SK-N-SH (cell line): ENCODE measurements around the gene KCNC3. TPM values are rescaled to one million over a fixed set of nuclear protein-coding genes. Genes with fewer than 3 reads are reported as not detected.

Experiments
- CTCF ChIA-PET: fragments of 300-600, 350-600 bp; formaldehyde crosslinking; extraction: SDS; loops from one replicate; lab custom pipeline; 2021; lab: Yijun Ruan, JAX
- POLR2A ChIA-PET: fragments of 350-600 bp; sonication (Branson Sonifier 250); formaldehyde crosslinking; extraction: SDS; loops from one replicate; lab custom pipeline; 2020; ENCODE audit warnings: antibody characterized with exemption, inconsistent platforms; lab: Yijun Ruan, JAX
- DNase-seq: peaks from one replicate; pipeline ENCODE4 v3.0.0; 2012
- H2AFZ ChIP-seq: fragments of 200-600 bp; sonication (generic); 2 replicates; pipeline ENCODE4 v1.8.1; 2016; ENCODE audit warnings: antibody characterized with exemption, mild to moderate bottlenecking, low read depth
- H3F3A ChIP-seq: fragments of 200-600 bp; sonication (generic); replicated peaks from 2 replicates; pipeline ENCODE3; 2016; ENCODE audit warnings: antibody characterized with exemption, mild to moderate bottlenecking; ENCODE audit not compliant: insufficient read depth
- H3K27ac ChIP-seq, 2 experiments: fragments of 200-500 bp in 1 of 2; fragments of 200-600 bp in 1 of 2; sonication (Bioruptor generic) in 1 of 2; sonication (generic), shearing (Covaris generic) in 1 of 2; 2 replicates each; pipeline versions ENCODE4 v1.5.1 to v1.6.1; 2014 to 2016; ENCODE audit warnings: low read depth in 2 of 2, inconsistent platforms in 1 of 2, low read length in 1 of 2, mild to moderate bottlenecking in 1 of 2, mixed read lengths in 1 of 2
- H3K27me3 ChIP-seq: fragments of 200-600 bp; sonication (generic), shearing (Covaris generic); 2 replicates; pipeline ENCODE4 v1.6.1; 2016; ENCODE audit warnings: mixed run types; ENCODE audit not compliant: insufficient read depth
- H3K36me3 ChIP-seq, 2 experiments: fragments of 200-500 bp in 1 of 2; fragments of 200-600 bp in 1 of 2; sonication (Bioruptor generic) in 1 of 2; sonication (generic) in 1 of 2; replicated peaks in 1 of 2; 2 replicates each; pipeline versions ENCODE3 to v1.5.1; 2014 to 2016; ENCODE audit warnings: low read length in 1 of 2, mild to moderate bottlenecking in 1 of 2; ENCODE audit not compliant: insufficient read depth in 2 of 2, control insufficient read depth in 1 of 2
- H3K4me1 ChIP-seq, 2 experiments: fragments of 200-500 bp in 1 of 2; fragments of 200-600 bp in 1 of 2; sonication (Bioruptor generic) in 1 of 2; sonication (generic), shearing (Covaris generic) in 1 of 2; 2 replicates each; pipeline versions ENCODE4 v1.5.1 to v1.6.1; 2014 to 2016; ENCODE audit warnings: low read depth in 1 of 2, low read length in 1 of 2, mixed run types in 1 of 2; ENCODE audit not compliant: insufficient read depth in 2 of 2, control insufficient read depth in 1 of 2
- H3K4me2 ChIP-seq: fragments of 200-600 bp; sonication (generic), shearing (Covaris generic); 2 replicates; pipeline ENCODE4 v1.6.1; 2017; ENCODE audit warnings: mixed run types
- H3K4me3 ChIP-seq, 2 experiments: fragments of 200-500 bp in 1 of 2; fragments of 200-600 bp in 1 of 2; sonication (Bioruptor generic) in 1 of 2; sonication (generic), shearing (Covaris generic) in 1 of 2; 2 replicates each; pipeline versions ENCODE4 v1.5.1 to v1.8.1; 2014 to 2016; ENCODE audit warnings: low read depth in 2 of 2, inconsistent platforms in 1 of 2, low read length in 1 of 2, mild to moderate bottlenecking in 1 of 2, mixed read lengths in 1 of 2, moderate library complexity in 1 of 2
- H3K79me2 ChIP-seq: fragments of 200-600 bp; sonication (generic); 2 replicates; pipeline ENCODE4 v1.8.1; 2017; ENCODE audit warnings: mild to moderate bottlenecking; ENCODE audit not compliant: insufficient read depth
- H3K9ac ChIP-seq: fragments of 200-600 bp; sonication (generic); 2 replicates; pipeline ENCODE4 v1.6.1; 2017; ENCODE audit warnings: mixed run types
- H3K9me2 ChIP-seq: fragments of 200-600 bp; sonication (generic); 2 replicates; pipeline ENCODE4 v1.6.1; 2017; ENCODE audit warnings: mixed run types
- H3K9me3 ChIP-seq: fragments of 200-600 bp; sonication (generic); 2 replicates; pipeline ENCODE4 v1.6.1; 2017; ENCODE audit warnings: mixed run types, mild to moderate bottlenecking, moderate library complexity
- H4K20me1 ChIP-seq: fragments of 200-600 bp; sonication (generic); 2 replicates; pipeline ENCODE4 v1.6.1; 2017; ENCODE audit warnings: mild to moderate bottlenecking, mixed run types; ENCODE audit not compliant: insufficient read depth
- CHD2 ChIP-seq: fragments of 150-350 bp; IDR thresholded peaks from 2 replicates; pipeline ENCODE4 v1.6.1; 2018; ENCODE audit warnings: low read length; ENCODE audit not compliant: partially characterized antibody
- ELF1 ChIP-seq: IDR thresholded peaks from 2 replicates; pipeline ENCODE4 v1.4.0; 2012
- FOXM1 ChIP-seq: IDR thresholded peaks from 2 replicates; pipeline ENCODE4 v1.4.0; 2012; ENCODE audit warnings: low read depth, mild to moderate bottlenecking
- MEF2A ChIP-seq: IDR thresholded peaks from 2 replicates; pipeline ENCODE4 v1.4.0; 2012; ENCODE audit warnings: low read depth, borderline replicate concordance
- POLR2AphosphoS5 ChIP-seq: IDR thresholded peaks from 2 replicates; pipeline ENCODE4 v1.6.1; 2012; ENCODE audit warnings: low read depth, low read length
- RCOR1 ChIP-seq: fragments of 150-350 bp; IDR thresholded peaks from 2 replicates; pipeline ENCODE4 v1.6.1; 2017; ENCODE audit warnings: antibody characterized with exemption, low read length
- SIN3A ChIP-seq: IDR thresholded peaks from 2 replicates; pipeline ENCODE4 v1.6.1; 2012; ENCODE audit warnings: low read depth, mild to moderate bottlenecking, low read length, moderate library complexity, borderline replicate concordance
- SMC3 ChIP-seq: IDR thresholded peaks from 2 replicates; pipeline ENCODE4 v1.6.1; 2012; ENCODE audit warnings: low read depth, low read length, improper control_type of control experiment
- TAF1 ChIP-seq: IDR thresholded peaks from 2 replicates; pipeline ENCODE4 v1.6.1; 2012; ENCODE audit warnings: low read depth, mild to moderate bottlenecking, low read length, moderate library complexity, borderline replicate concordance
- TCF12 ChIP-seq: IDR thresholded peaks from 2 replicates; pipeline ENCODE4 v1.4.0; 2012
- WGBS: methylation state at CpG from one replicate; pipeline ENCODE4 v1.1.6; 2017; ENCODE audit warnings: low lambda C conversion rate; 5-methylcytosine and 5-hydroxymethylcytosine counted together
- polyA plus RNA-seq, 3 experiments: library from polyadenylated mRNA; depleted of rRNA; stranded (reverse); fragments of >200 nt; gene quantifications; 2 replicates each; pipeline ENCODE4 v1.2.3, GENCODE V29; 2012
- TF ChIP-seq, protein P1 (sequence below): fragments of 150-350 bp; IDR thresholded peaks from 2 replicates; pipeline ENCODE4 v1.6.1; 2017; ENCODE audit warnings: antibody characterized with exemption, low read length, low read depth, borderline replicate concordance
- TF ChIP-seq, protein P2 (sequence below): IDR thresholded peaks from 2 replicates; pipeline ENCODE4 v1.4.0; 2012; ENCODE audit warnings: low read depth
- TF ChIP-seq, protein P3 (sequence below): IDR thresholded peaks from 2 replicates; pipeline ENCODE4 v1.6.1; 2012; ENCODE audit warnings: mild to moderate bottlenecking, low read depth, low read length, moderate library complexity

Gene KCNC3
- polyA plus RNA-seq, 1 of the 3 experiments (the other 2 are of a cell fraction): 0.30 TPM

DNA sequence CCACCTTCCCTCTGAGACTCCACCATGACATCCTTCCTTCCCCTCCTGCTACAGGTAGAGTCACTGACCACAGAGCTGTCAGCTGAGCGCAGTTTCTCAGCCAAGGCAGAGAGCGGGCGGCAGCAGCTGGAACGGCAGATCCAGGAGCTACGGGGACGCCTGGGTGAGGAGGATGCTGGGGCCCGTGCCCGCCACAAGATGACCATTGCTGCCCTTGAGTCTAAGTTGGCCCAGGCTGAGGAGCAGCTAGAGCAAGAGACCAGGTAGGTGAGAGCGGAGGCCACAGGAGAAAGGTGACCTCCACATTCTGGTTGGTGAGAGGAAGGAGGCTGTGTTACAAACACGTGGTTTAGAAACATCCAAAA lies 27.6 kb downstream of the KCNC3 start:
- Histone ChIP-seq H3F3A (no peaks in the 10 kb centered on the region), H3K9me3 (no peaks in the 10 kb centered on the region), H3K27ac (no peak overlapping the region), H2AFZ (no peak overlapping the region), H3K36me3 (no peaks in the 10 kb centered on the region), H4K20me1 (no peaks in the 10 kb centered on the region), H3K27me3 (peaks cover 34% of the 10 kb centered on the region; the same call in 1 of the 2 replicates), H3K79me2 (no peaks in the 10 kb centered on the region), H3K4me3 (no peak overlapping the region), H3K4me2 (no peak overlapping the region), H3K4me1 (no peaks in the 10 kb centered on the region), H3K9me2 (no peaks in the 10 kb centered on the region), H3K9ac (no peak overlapping the region)
- CTCF ChIA-PET: interaction anchor here (0.7 to 1.6 kb wide), 3 partner anchors 11 to 45 kb away, joined by 3 to 4 read pairs (median 3); no protein-coding TSS in a partner anchor
- DNase-seq: no peak
- TF ChIP-seq, protein P1, sequence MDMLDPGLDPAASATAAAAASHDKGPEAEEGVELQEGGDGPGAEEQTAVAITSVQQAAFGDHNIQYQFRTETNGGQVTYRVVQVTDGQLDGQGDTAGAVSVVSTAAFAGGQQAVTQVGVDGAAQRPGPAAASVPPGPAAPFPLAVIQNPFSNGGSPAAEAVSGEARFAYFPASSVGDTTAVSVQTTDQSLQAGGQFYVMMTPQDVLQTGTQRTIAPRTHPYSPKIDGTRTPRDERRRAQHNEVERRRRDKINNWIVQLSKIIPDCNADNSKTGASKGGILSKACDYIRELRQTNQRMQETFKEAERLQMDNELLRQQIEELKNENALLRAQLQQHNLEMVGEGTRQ: no peak
- TF ChIP-seq TAF1 (no peak), RCOR1 (no peak), POLR2AphosphoS5 (no peak), SMC3 (no peak), TCF12 (no peak), FOXM1 (no peak), MEF2A (no peak), CHD2 (no peak), ELF1 (no peak), SIN3A (no peak)
- TF ChIP-seq, protein P2, sequence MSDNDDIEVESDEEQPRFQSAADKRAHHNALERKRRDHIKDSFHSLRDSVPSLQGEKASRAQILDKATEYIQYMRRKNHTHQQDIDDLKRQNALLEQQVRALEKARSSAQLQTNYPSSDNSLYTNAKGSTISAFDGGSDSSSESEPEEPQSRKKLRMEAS: no peak
- TF ChIP-seq, protein P3, sequence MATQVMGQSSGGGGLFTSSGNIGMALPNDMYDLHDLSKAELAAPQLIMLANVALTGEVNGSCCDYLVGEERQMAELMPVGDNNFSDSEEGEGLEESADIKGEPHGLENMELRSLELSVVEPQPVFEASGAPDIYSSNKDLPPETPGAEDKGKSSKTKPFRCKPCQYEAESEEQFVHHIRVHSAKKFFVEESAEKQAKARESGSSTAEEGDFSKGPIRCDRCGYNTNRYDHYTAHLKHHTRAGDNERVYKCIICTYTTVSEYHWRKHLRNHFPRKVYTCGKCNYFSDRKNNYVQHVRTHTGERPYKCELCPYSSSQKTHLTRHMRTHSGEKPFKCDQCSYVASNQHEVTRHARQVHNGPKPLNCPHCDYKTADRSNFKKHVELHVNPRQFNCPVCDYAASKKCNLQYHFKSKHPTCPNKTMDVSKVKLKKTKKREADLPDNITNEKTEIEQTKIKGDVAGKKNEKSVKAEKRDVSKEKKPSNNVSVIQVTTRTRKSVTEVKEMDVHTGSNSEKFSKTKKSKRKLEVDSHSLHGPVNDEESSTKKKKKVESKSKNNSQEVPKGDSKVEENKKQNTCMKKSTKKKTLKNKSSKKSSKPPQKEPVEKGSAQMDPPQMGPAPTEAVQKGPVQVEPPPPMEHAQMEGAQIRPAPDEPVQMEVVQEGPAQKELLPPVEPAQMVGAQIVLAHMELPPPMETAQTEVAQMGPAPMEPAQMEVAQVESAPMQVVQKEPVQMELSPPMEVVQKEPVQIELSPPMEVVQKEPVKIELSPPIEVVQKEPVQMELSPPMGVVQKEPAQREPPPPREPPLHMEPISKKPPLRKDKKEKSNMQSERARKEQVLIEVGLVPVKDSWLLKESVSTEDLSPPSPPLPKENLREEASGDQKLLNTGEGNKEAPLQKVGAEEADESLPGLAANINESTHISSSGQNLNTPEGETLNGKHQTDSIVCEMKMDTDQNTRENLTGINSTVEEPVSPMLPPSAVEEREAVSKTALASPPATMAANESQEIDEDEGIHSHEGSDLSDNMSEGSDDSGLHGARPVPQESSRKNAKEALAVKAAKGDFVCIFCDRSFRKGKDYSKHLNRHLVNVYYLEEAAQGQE: no peak
- POLR2A ChIA-PET: no interaction called here
- 3% methylated on average over 10 of the region's 10 CpGs for WGBS
